GM12878 (cell line): ENCODE data around the gene ANKRD23. TPM values are rescaled to one million over a fixed set of nuclear protein-coding genes. Genes with fewer than 3 reads are reported as not detected.

Experiments
- ATAC-seq: fragments of 200-7000 bp; cut with Tn5 transposase; 3 replicates; pipeline ENCODE4 v1.9.1; 2020; ENCODE audit warnings: mild to moderate bottlenecking, moderate library complexity
- BruUV-seq: library from RNA; stranded (reverse); fragments of 400-500 nt; replicated peaks from 2 replicates; lab custom pipeline; 2021; lab: Mats Ljungman, UMichigan
- CTCF ChIA-PET: fragments of 300-600 bp; sonication (Branson Sonifier 250); formaldehyde crosslinking; extraction: SDS; loops from one replicate; lab custom pipeline; 2021; ENCODE audit warnings: inconsistent platforms; lab: Yijun Ruan, JAX
- POLR2A ChIA-PET: fragments of 350-600 bp; formaldehyde crosslinking; extraction: SDS; loops from one replicate; lab custom pipeline; 2021; ENCODE audit warnings: inconsistent platforms; lab: Charles Lee
- RAD21 ChIA-PET: fragments of 300-600 bp; sonication (Branson Sonifier 250); formaldehyde crosslinking; loops from one replicate; lab custom pipeline; 2023; ENCODE audit warnings: antibody characterized with exemption; ENCODE audit not compliant: unreplicated experiment; lab: Charles Lee
- SMC1A ChIA-PET: fragments of 300-600 bp; sonication (Branson Sonifier 250); formaldehyde crosslinking; loops from one replicate; lab custom pipeline; 2023; ENCODE audit not compliant: unreplicated experiment, uncharacterized antibody; lab: Charles Lee
- DNase-seq: peaks from one replicate; pipeline ENCODE4 v3.0.0-alpha.2; 2011; ENCODE audit warnings: low read depth, low spot score
- FAIRE-seq: peaks from 3 replicates; lab custom pipeline; 2011; peaks lifted over from hg19 to GRCh38; lab: Jason Lieb, UNC
- H2AFZ ChIP-seq: 2 replicates; pipeline ENCODE4 v1.6.0; 2011; ENCODE audit warnings: low read depth, low read length, control low read depth; ENCODE audit not compliant: control insufficient read depth
- H3K27ac ChIP-seq: 2 replicates; pipeline ENCODE4 v1.5.1; 2011; ENCODE audit warnings: control low read depth; ENCODE audit not compliant: control insufficient read depth, insufficient read depth
- H3K27me3 ChIP-seq, 2 experiments: replicated peaks in 1 of 2; 2 replicates each; pipeline versions ENCODE4 v1.6.0 to v1.6.1; 2011; ENCODE audit warnings: low read length in 1 of 2; ENCODE audit not compliant: control insufficient read depth in 2 of 2, insufficient read depth in 2 of 2
- H3K36me3 ChIP-seq, 2 experiments: 2 replicates each; pipeline ENCODE4 v1.5.1; 2011; ENCODE audit warnings: low read length in 1 of 2; ENCODE audit not compliant: control insufficient read depth in 2 of 2, insufficient read depth in 2 of 2
- H3K4me1 ChIP-seq: 2 replicates; pipeline ENCODE4 v1.6.1; 2011; ENCODE audit warnings: mild to moderate bottlenecking, low read length, moderate library complexity, mixed read lengths; ENCODE audit not compliant: control insufficient read depth, insufficient read depth
- H3K4me2 ChIP-seq: 2 replicates; pipeline ENCODE4 v1.6.0; 2011; ENCODE audit warnings: control low read depth; ENCODE audit not compliant: control insufficient read depth, insufficient read depth
- H3K4me3 ChIP-seq: fragments of 200-600 bp; sonication (generic); 2 replicates; pipeline ENCODE4 v1.5.1; 2016
- H3K79me2 ChIP-seq: 2 replicates; pipeline ENCODE4 v1.6.0; 2011; ENCODE audit warnings: low read length; ENCODE audit not compliant: control insufficient read depth, insufficient read depth
- H3K9ac ChIP-seq: 2 replicates; pipeline ENCODE4 v1.8.0; 2011; ENCODE audit warnings: low read length, control low read depth, mixed read lengths; ENCODE audit not compliant: control insufficient read depth, insufficient read depth
- H3K9me3 ChIP-seq: replicated peaks from 3 replicates; pipeline ENCODE4 v1.5.1; 2011; ENCODE audit warnings: mild to moderate bottlenecking, low read length; ENCODE audit not compliant: control insufficient read depth, insufficient read depth
- H4K20me1 ChIP-seq: 2 replicates; pipeline ENCODE4 v1.6.0; 2011; ENCODE audit not compliant: control insufficient read depth, insufficient read depth
- ATF7 ChIP-seq: fragments of 450-650 bp; IDR thresholded peaks from 2 replicates; pipeline ENCODE4 v1.6.1; 2016; ENCODE audit warnings: low read depth, mild to moderate bottlenecking
- BCLAF1 ChIP-seq: fragments of 450-650 bp; IDR thresholded peaks from 2 replicates; pipeline ENCODE4 v1.6.1; 2017; ENCODE audit warnings: antibody characterized with exemption, mild to moderate bottlenecking, moderate library complexity
- CBX3 ChIP-seq: fragments of 200-600 bp; sonication (generic); IDR thresholded peaks from 2 replicates; pipeline ENCODE4 v1.6.1; 2016; ENCODE audit warnings: low read depth, borderline replicate concordance
- CHD4 ChIP-seq: fragments of 200-600 bp; sonication (generic); IDR thresholded peaks from 2 replicates; pipeline ENCODE4 v1.6.1; 2016; ENCODE audit warnings: mild to moderate bottlenecking
- GABPA ChIP-seq: IDR thresholded peaks from 2 replicates; pipeline ENCODE4 v1.6.1; 2014; ENCODE audit warnings: antibody characterized with exemption, low read depth, mild to moderate bottlenecking, inconsistent platforms
- PML ChIP-seq: IDR thresholded peaks from 2 replicates; pipeline ENCODE4 v1.6.1; 2012; ENCODE audit warnings: low read length, inconsistent platforms
- SMC3 ChIP-seq: IDR thresholded peaks from 2 replicates; pipeline ENCODE4 v1.6.1; 2011; ENCODE audit warnings: low read length, improper control_type of control experiment, borderline replicate concordance
- ZBTB40 ChIP-seq: fragments of 450-650 bp; IDR thresholded peaks from 2 replicates; pipeline ENCODE4 v1.6.1; 2016; ENCODE audit warnings: mild to moderate bottlenecking, moderate library complexity, borderline replicate concordance
- ZNF24 ChIP-seq: fragments of 450-650 bp; IDR thresholded peaks from 2 replicates; pipeline ENCODE4 v1.6.1; 2017; ENCODE audit warnings: antibody characterized with exemption, mild to moderate bottlenecking
- ZSCAN29 ChIP-seq: fragments of 450-650 bp; IDR thresholded peaks from 2 replicates; pipeline ENCODE4 v1.6.1; 2017; ENCODE audit warnings: mild to moderate bottlenecking, moderate library complexity
- WGBS: methylation state at CpG from one replicate; pipeline ENCODE4 v1.1.6; 2016; ENCODE audit warnings: low lambda C conversion rate; ENCODE audit not compliant: insufficient replicate concordance, insufficient coverage; ENCODE audit errors: missing lambda C conversion rate; 5-methylcytosine and 5-hydroxymethylcytosine counted together
- in situ Hi-C: fragments of 300-500 bp; cut with MboI; formaldehyde crosslinking; loops from 9 replicates; pipeline ENCODE4 v1.14.3; 2018; ENCODE audit warnings: mixed read lengths
- intact Hi-C: fragments of 100-400 bp; cut with micrococcal nuclease; formaldehyde crosslinking; loops from one replicate; pipeline ENCODE4 v1.14.2; 2022; ENCODE audit not compliant: unreplicated experiment
- polyA plus RNA-seq, 11 experiments: library from polyadenylated mRNA; depleted of rRNA in 4 of 11; unstranded in 6 of 11; stranded (reverse) in 5 of 11; fragments of >200 nt; fragmentation: Nextera tagmentation in 4 of 11; fragmentation: Illumina TruSeq in 1 of 11; extraction: Ambion mirVana in 4 of 11; extraction: Trizol in 1 of 11; gene quantifications; 1 replicate in 1 of 11; 2 replicates in 10 of 11; pipeline versions ENCODE4 v1.2.1 to v1.2.3, GENCODE V29; 2011 to 2016; ENCODE audit warnings: inconsistent platforms in 2 of 11, missing spikeins in 2 of 11, low read depth in 1 of 11
- total RNA-seq, 4 experiments: library from RNA; depleted of rRNA in 3 of 4; stranded (reverse); fragments of >200 nt in 3 of 4; fragmentation: Illumina TruSeq in 1 of 4; extraction: Trizol in 1 of 4; gene quantifications; 2 replicates each; pipeline versions ENCODE4 v1.2.1 to v1.2.3, GENCODE V29; 2013 to 2021

ANKRD23 gene
- total and polyA plus RNA-seq, 10 of the 15 experiments (the other 5 are each of a cell fraction or from before 2014, with no cell fraction given), result 0.34 to 5.3 (median 2.7) TPM

GRCh38 chr2:96825057-96825456 is 18.8 kb downstream of the ANKRD23 start:
- no peaks in the 10 kb centered on the region for H3K9me3 ChIP-seq
- H3K27me3 ChIP-seq, result no peaks in the 10 kb centered on the region
- no peak overlapping the region for H3K4me3 ChIP-seq
- no TSS peak for BruUV-seq
- ATAC-seq, result no peak
- no peak for DNase-seq
- no peak overlapping the region for H3K4me2 ChIP-seq
- intact Hi-C loops (no loop called here), in situ Hi-C loops (no loop called here)
- 96% methylated on average over 14 of the region's 14 CpGs for WGBS
- H3K27ac ChIP-seq, result no peak overlapping the region
- FAIRE-seq, result no peak
- no peak overlapping the region for H3K9ac ChIP-seq
- TF ChIP-seq ZSCAN29 (no peak), ATF7 (no peak), CHD4 (no peak), ZNF24 (no peak), PML (no peak), CBX3 (no peak)
- TF ChIP-seq, all 136 proteins: peak for 0
- Histone ChIP-seq H3K36me3 (peaks cover 7 to 13% of the 10 kb centered on the region in 2 experiments; a peak in 3 of 4 replicates), H3K79me2 (peaks cover 4% of the 10 kb centered on the region), H3K4me1 (no peaks in the 10 kb centered on the region), H4K20me1 (0 out of 2 replicates have a peak, but pooled peaks cover 3% of the 10 kb centered on the region), H2AFZ (no peak overlapping the region)
- POLR2A ChIA-PET, result no interaction called here
- RAD21 ChIA-PET, result no interaction called here
- CTCF ChIA-PET, result no interaction called here
- SMC1A ChIA-PET, result no interaction called here

GRCh38 chr2:96824079-96824870 is 19.5 kb downstream of the ANKRD23 start:
- Histone ChIP-seq H3K4me1 (no peaks in the 10 kb centered on the region), H3K27ac (no peak overlapping the region), H4K20me1 (0 out of 2 replicates have a peak, but pooled peaks cover 3% of the 10 kb centered on the region), H3K9ac (no peak overlapping the region), H2AFZ (no peak overlapping the region), H3K79me2 (peaks cover 5% of the 10 kb centered on the region), H3K4me2 (no peak overlapping the region), H3K36me3 (peaks cover 3 to 13% of the 10 kb centered on the region in 2 experiments; a peak in 3 of 4 replicates), H3K4me3 (no peak overlapping the region), H3K27me3 (no peaks in the 10 kb centered on the region), H3K9me3 (no peaks in the 10 kb centered on the region)
- intact Hi-C loops (no loop called here), in situ Hi-C loops (no loop called here)
- no peak for DNase-seq
- POLR2A ChIA-PET, result interaction anchor here (0.7 kb wide), 1 partner anchor 785 kb away, joined by 3 read pairs; no protein-coding TSS in a partner anchor
- FAIRE-seq, result peak; percentile 27
- SMC1A ChIA-PET, result no interaction called here
- BruUV-seq, result no TSS peak
- RAD21 ChIA-PET, result no interaction called here
- ATAC-seq, result no peak
- CTCF ChIA-PET, result interaction anchor here (1.0 kb wide), 1 partner anchor 9 kb away, joined by 3 read pairs; no protein-coding TSS in a partner anchor
- WGBS, result 80% methylated on average over 6 of the region's 6 CpGs
- TF ChIP-seq GABPA (no peak), BCLAF1 (no peak), SMC3 (no peak), ZBTB40 (no peak)
